K562 treated with DMSO at 1 percent for 12 hours (cell line): ENCODE data around the gene PTTG2. TPM values are rescaled to one million over a fixed set of nuclear protein-coding genes. Genes with fewer than 3 reads are reported as not detected.

ENCODE experiments used
- total RNA-seq: library from RNA; unstranded; fragments of 300-600 nt; gene quantifications from 2 replicates; pipeline ENCODE4 v1.2.3, GENCODE V29; 2022; ENCODE audit not compliant: insufficient read depth

Gene PTTG2
- not detected in 2 replicates for total RNA-seq

DNA sequence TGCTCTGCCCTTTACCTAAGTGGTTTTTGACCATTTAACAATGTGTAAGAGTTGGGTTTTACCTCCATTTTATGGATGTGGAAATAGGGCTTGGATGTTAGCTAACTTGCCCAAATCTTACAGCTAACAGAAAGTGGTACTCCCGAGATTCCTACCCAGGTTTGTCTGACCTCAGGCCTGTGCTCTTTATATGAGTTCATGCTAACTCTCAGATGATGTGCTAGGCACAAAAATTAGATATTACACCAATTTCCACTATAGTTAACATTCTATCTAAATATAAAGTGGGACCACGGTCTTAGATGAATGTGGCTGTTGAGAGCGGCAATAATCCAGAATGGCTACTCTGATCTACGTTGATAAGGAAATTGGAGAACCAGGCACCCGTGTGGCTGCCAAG, at the start of gene PTTG2:
TSS of gene PTTG2 (plus strand) at position 301 of the 400 bp plus-strand sequence. CDS start at position 338, 37 bp downstream.

Other genes starting within 250 kb of the PTTG2 start
- 10.2 and 20.1 TPM in 2 replicates for gene PGM2, start 133.7 kb upstream of the PTTG2 start, total RNA-seq
- gene TBC1D1, start 69.3 kb upstream of the PTTG2 start, total RNA-seq = 3.0 and 9.2 TPM in 2 replicates